K562 (cell line): Measurements from ENCODE around the gene S100A10. TPM values are rescaled to one million over a fixed set of nuclear protein-coding genes. Genes with fewer than 3 reads are reported as not detected.

Source experiments
- ATAC-seq: fragments of 200-7000 bp; cut with Tn5 transposase; 3 replicates; pipeline ENCODE4 v1.9.1; 2020; ENCODE audit warnings: moderate library complexity
- BruUV-seq: library from RNA; stranded (reverse); fragments of 400-500 nt; replicated peaks from 2 replicates; lab custom pipeline; 2021; lab: Mats Ljungman, UMichigan
- CTCF ChIA-PET: fragments of 300-600 bp; formaldehyde crosslinking; extraction: SDS; loops from one replicate; lab custom pipeline; 2021; ENCODE audit warnings: low intra/inter-chr PET ratio; lab: Yijun Ruan, JAX
- POLR2A ChIA-PET: fragments of 300-600, 350-650 bp; sonication (Branson Sonifier 250); formaldehyde crosslinking; extraction: SDS; loops from one replicate; lab custom pipeline; 2021; ENCODE audit warnings: antibody characterized with exemption, inconsistent platforms; lab: Yijun Ruan, JAX
- DNase-seq, 4 experiments: peaks; one replicate each; pipeline versions ENCODE4 v3.0.0 to v3.0.0-alpha.2; 2011 to 2018; ENCODE audit warnings: low spot score in 3 of 4, mixed read lengths in 3 of 4; ENCODE audit errors: extremely low read depth in 1 of 4
- FAIRE-seq: peaks from 2 replicates; lab custom pipeline; 2011; peaks lifted over from hg19 to GRCh38; lab: Jason Lieb, UNC
- H2AFZ ChIP-seq: 2 replicates; pipeline ENCODE4 v1.6.0; 2011; ENCODE audit warnings: low read depth, low read length, control low read depth, inconsistent platforms
- H3K27ac ChIP-seq: fragments of 200-600 bp; 3 replicates; pipeline ENCODE4 v1.8.0; 2011; ENCODE audit warnings: low read depth, mild to moderate bottlenecking, control low read depth, inconsistent platforms, low read length, moderate library complexity, mixed read lengths; ENCODE audit errors: extremely low read depth
- H3K27me3 ChIP-seq, 2 experiments: fragments of 300-600 bp in 1 of 2; 2 replicates in 1 of 2; 3 replicates in 1 of 2; pipeline versions ENCODE4 v1.6.0 to v1.8.0; 2011; ENCODE audit warnings: inconsistent platforms in 2 of 2, low read length in 2 of 2, mild to moderate bottlenecking in 1 of 2, mixed read lengths in 1 of 2, moderate library complexity in 1 of 2; ENCODE audit not compliant: control insufficient read depth in 2 of 2, insufficient read depth in 2 of 2
- H3K36me3 ChIP-seq: fragments of 300-600 bp; 3 replicates; pipeline ENCODE4 v1.8.0; 2011; ENCODE audit warnings: mild to moderate bottlenecking, low read length, inconsistent platforms; ENCODE audit not compliant: control insufficient read depth, insufficient read depth
- H3K4me1 ChIP-seq, 2 experiments: fragments of 200-600 bp in 1 of 2; replicated peaks in 1 of 2; 2 replicates in 1 of 2; 3 replicates in 1 of 2; pipeline versions ENCODE4 v1.5.1 to v1.8.0; 2011; ENCODE audit warnings: inconsistent platforms in 2 of 2, low read length in 2 of 2, mild to moderate bottlenecking in 1 of 2, mixed read lengths in 1 of 2, moderate library complexity in 1 of 2; ENCODE audit not compliant: control insufficient read depth in 2 of 2, insufficient read depth in 2 of 2
- H3K4me2 ChIP-seq: 2 replicates; pipeline ENCODE4 v1.6.1; 2011; ENCODE audit warnings: low read length, control low read depth, inconsistent platforms, mixed read lengths; ENCODE audit not compliant: insufficient read depth
- H3K4me3 ChIP-seq: fragments of 200-600 bp; sonication (generic), shearing (Covaris generic); 2 replicates; pipeline ENCODE4 v1.5.1; 2016; ENCODE audit warnings: control low read depth, inconsistent platforms
- H3K79me2 ChIP-seq: fragments of 200-600 bp; 3 replicates; pipeline ENCODE4 v1.8.0; 2011; ENCODE audit warnings: low read length, inconsistent platforms; ENCODE audit not compliant: control insufficient read depth, insufficient read depth
- H3K9ac ChIP-seq, 2 experiments: 2 replicates each; pipeline versions ENCODE4 v1.6.0 to v1.6.1; 2011; ENCODE audit warnings: low read depth in 2 of 2, low read length in 2 of 2, control low read depth in 1 of 2, inconsistent platforms in 1 of 2, mild to moderate bottlenecking in 1 of 2, mixed read lengths in 1 of 2; ENCODE audit not compliant: insufficient read depth in 1 of 2
- H3K9me1 ChIP-seq: one replicate; pipeline ENCODE4 v1.6.0; 2011; ENCODE audit warnings: inconsistent platforms, mild to moderate bottlenecking, low read length, moderate library complexity; ENCODE audit not compliant: control insufficient read depth, insufficient read depth
- H3K9me3 ChIP-seq: replicated peaks from 2 replicates; pipeline ENCODE4 v1.5.1; 2011; ENCODE audit warnings: low read depth, low read length, inconsistent platforms; ENCODE audit not compliant: control insufficient read depth, insufficient read depth
- H4K20me1 ChIP-seq: replicated peaks from 2 replicates; pipeline ENCODE4 v1.6.1; 2011; ENCODE audit warnings: low read length, inconsistent platforms, mixed read lengths; ENCODE audit not compliant: control insufficient read depth, insufficient read depth
- ASH1L ChIP-seq: fragments of 450-650 bp; IDR thresholded peaks from 2 replicates; pipeline ENCODE4 v1.6.1; 2018; ENCODE audit warnings: borderline replicate concordance, mild to moderate bottlenecking, low read depth; ENCODE audit not compliant: partially characterized antibody
- CBX3 ChIP-seq, 2 experiments: IDR thresholded peaks; 1 replicate in 1 of 2; 2 replicates in 1 of 2; pipeline ENCODE4 v1.6.1; 2012; ENCODE audit warnings: inconsistent platforms in 2 of 2, low read length in 2 of 2, borderline replicate concordance in 1 of 2, control low read depth in 1 of 2
- COPS2 ChIP-seq: fragments of 450-650 bp; conservative IDR thresholded peaks from 2 replicates; pipeline ENCODE4 v1.6.1; 2016; ENCODE audit warnings: mild to moderate bottlenecking, moderate library complexity
- MGA ChIP-seq: fragments of 450-650 bp; IDR thresholded peaks from 2 replicates; pipeline ENCODE4 v1.6.1; 2016; ENCODE audit warnings: mild to moderate bottlenecking, moderate library complexity
- MLX ChIP-seq, 2 experiments: fragments of 450-650 bp in 1 of 2; sonication (generic) in 1 of 2; formaldehyde crosslinking; conservative IDR thresholded peaks; 2 replicates each; pipeline versions ENCODE4 v1.4.0 to v1.8.1; 2020 to 2022; ENCODE audit warnings: mild to moderate bottlenecking in 1 of 2, missing genetic modification reagents in 1 of 2
- NFE2 ChIP-seq: IDR thresholded peaks from 2 replicates; pipeline ENCODE4 v1.6.1; 2014; ENCODE audit warnings: antibody characterized with exemption, low read depth
- RBM39 ChIP-seq: fragments of 200-400 bp; formaldehyde crosslinking; optimal IDR thresholded peaks from 2 replicates; pipeline ENCODE3; 2018; ENCODE audit warnings: low read depth, low read length
- TEAD4 ChIP-seq, 2 experiments: sonication (generic) in 1 of 2; formaldehyde crosslinking in 1 of 2; IDR thresholded peaks; 2 replicates each; pipeline versions ENCODE4 v1.6.1 to v1.8.0; 2012 to 2022; ENCODE audit warnings: borderline replicate concordance in 1 of 2, inconsistent platforms in 1 of 2, low read length in 1 of 2, mild to moderate bottlenecking in 1 of 2, missing genetic modification reagents in 1 of 2
- ZNF717 ChIP-seq: fragments of 250-450 bp; sonication (Bioruptor Pico); IDR thresholded peaks from 2 replicates; pipeline ENCODE4 v1.5.0; 2021
- ZSCAN32 ChIP-seq: fragments of 450-650 bp; formaldehyde crosslinking; IDR thresholded peaks from 2 replicates; pipeline ENCODE4 v1.4.0; 2020; ENCODE audit warnings: mild to moderate bottlenecking, moderate library complexity
- WGBS: fragments of 100-300 bp; shearing (Covaris generic); methylation state at CpG from one replicate; pipeline ENCODE4 v1.1.6; 2016; ENCODE audit warnings: low coverage, mixed read lengths; ENCODE audit not compliant: insufficient coverage; ENCODE audit errors: missing lambda C conversion rate; 5-methylcytosine and 5-hydroxymethylcytosine counted together
- in situ Hi-C: fragments of 300-500 bp; cut with MboI; formaldehyde crosslinking; loops from 4 replicates; pipeline ENCODE4 v1.15.0; 2018; ENCODE audit warnings: inconsistent platforms, mixed read lengths
- intact Hi-C: fragments of 100-400 bp; cut with micrococcal nuclease; formaldehyde crosslinking; loops from 2 replicates; pipeline ENCODE4 v1.14.2; 2022
- polyA plus RNA-seq, 8 experiments: library from polyadenylated mRNA; depleted of rRNA in 4 of 8; stranded (reverse) in 5 of 8; unstranded in 3 of 8; fragments of >200 nt; fragmentation: Nextera tagmentation in 2 of 8; fragmentation: Illumina TruSeq in 1 of 8; extraction: Ambion mirVana in 2 of 8; extraction: Trizol in 1 of 8; gene quantifications; 2 replicates each; pipeline versions ENCODE4 v1.2.1 to v1.2.3, GENCODE V29; 2011 to 2014; ENCODE audit warnings: inconsistent platforms in 1 of 8, missing spikeins in 1 of 8
- total RNA-seq, 7 experiments: library from RNA; depleted of rRNA in 6 of 7; stranded (reverse); fragments of >200 nt in 6 of 7; fragmentation: Illumina TruSeq in 2 of 7; extraction: Trizol in 2 of 7; gene quantifications; 2 replicates each; pipeline versions ENCODE4 v1.2.1 to v1.2.3, GENCODE V29; 2011 to 2021; ENCODE audit warnings: low replicate concordance in 1 of 7

The S100A10 gene
- total and polyA plus RNA-seq, 9 of the 15 experiments (the other 6 are each of a cell fraction or from before 2014, with no cell fraction given) = 0.32 to 1.6 (median 0.50) TPM; not detected in 3

- ChIA-PET POLR2A (no interaction called here), CTCF (no interaction called here)
- no peaks in the 10 kb centered on the region for H3K79me2 ChIP-seq
- no peaks in the 10 kb centered on the region for H3K9me3 ChIP-seq
- H4K20me1 ChIP-seq = no peaks in the 10 kb centered on the region
- H3K9ac ChIP-seq = no peak overlapping the region
- no peaks in the 10 kb centered on the region for H3K27me3 ChIP-seq
- no peaks in the 10 kb centered on the region for H3K9me1 ChIP-seq
- no peak overlapping the region for H3K4me3 ChIP-seq
- WGBS = 0% methylated on average over 1 of the region's 1 CpG
- BruUV-seq = no TSS peak
- ATAC-seq (no peak), FAIRE-seq (no peak)
- intact Hi-C loops = no loop called here
- H3K4me1 ChIP-seq = peaks cover 3 to 24% of the 10 kb centered on the region in 2 experiments; a peak in 4 of 5 replicates
- no peak overlapping the region for H2AFZ ChIP-seq
- no peak for TF ChIP-seq COPS2
- no peak for TF ChIP-seq RBM39
- no peak for TF ChIP-seq ZSCAN32
- TF ChIP-seq ASH1L = no peak
- TF ChIP-seq TEAD4 (IDR thresholded peaks at IDR 0.05; ENCODE audit: low read length) = no peak
- no peak for TF ChIP-seq TEAD4 (CRISPR knock-in tag; IDR thresholded peaks at IDR 0.05; ENCODE audit: borderline replicate concordance)
- no peak for TF ChIP-seq ZNF717 (CRISPR knock-in tag)
- TF ChIP-seq CBX3 (IDR thresholded peaks at IDR 0.05; ENCODE audit: borderline replicate concordance in 1 of 2, low read length in 2 of 2) = no peak
- no peak for TF ChIP-seq NFE2
- no peak for TF ChIP-seq MGA
- no peak for TF ChIP-seq MLX (CRISPR knock-in tag; conservative IDR thresholded peaks at IDR 0.05)
- TF ChIP-seq, all 486 proteins: peak for 0
- Histone ChIP-seq H3K27ac (no peak overlapping the region), H3K4me2 (no peak overlapping the region), H3K36me3 (no peaks in the 10 kb centered on the region)
- in situ Hi-C loops = no loop called here
- no peak for DNase-seq
These were observed 53.1 kb downstream of the S100A10 start for GRCh38 chr1:151940541-151940940.
